ENCODE measurements around the gene MTCP1. TPM values are rescaled to one million over a fixed set of nuclear protein-coding genes. Genes with fewer than 3 reads are reported as not detected.

MTCP1 gene
- total RNA-seq, 1 experiment from 2014 or later: 49.5 TPM

GRCh38 chrX:155026727-155027508 is 44.0 kb downstream of the MTCP1 start, which contains the start of gene FUNDC2:
FUNDC2 (plus strand) TSS chrX:155026844; CDS start chrX:155026939, 95 bp downstream.
- H2AFZ ChIP-seq: peak within 1 kb of the TSS; percentile 83
- POLR2A ChIA-PET (ENCODE audit: unreplicated experiment): interaction anchor here (0.5 to 0.9 kb wide), 7 partner anchors 10 to 507 kb away, joined by 3 to 33 read pairs (median 7); no protein-coding TSS in a partner anchor
- TF ChIP-seq EZH2 (IDR thresholded peaks at IDR 0.05; ENCODE audit: low read depth): no peak
- no peak for TF ChIP-seq CTCF (conservative IDR thresholded peaks at IDR 0.05)
- no peaks in the 10 kb centered on the region for H4K20me1 ChIP-seq (ENCODE audit: insufficient read depth)
- H3K9me2 ChIP-seq (ENCODE audit: insufficient read depth): no peaks in the 10 kb centered on the region
- TSS peak; percentile 72 for BruUV-seq (replicated peaks)
- peaks cover 34% of the 10 kb centered on the region for H3K79me2 ChIP-seq (ENCODE audit: low read depth)
- intact Hi-C loops (cut with micrococcal nuclease; ENCODE audit: unreplicated experiment): loop anchor here (1.0 to 10.0 kb wide), 4 partner anchors 44 to 854 kb away; partner anchors contain the start of genes BRCC3, CMC4, EMD and FLNA
- H3K27ac ChIP-seq: peak within 1 kb of the TSS; percentile 96
- no peaks in the 10 kb centered on the region for H3K9me3 ChIP-seq (ENCODE audit: insufficient read depth, low read depth)
- peaks cover 16% of the 10 kb centered on the region for H3F3A ChIP-seq (ENCODE audit: insufficient read depth, low read depth)
- CTCF ChIA-PET: interaction anchor here (0.5 to 1.0 kb wide), 3 partner anchors 17 to 284 kb away, joined by 3 to 13 read pairs (median 3); no protein-coding TSS in a partner anchor
- peak within 1 kb of the TSS; percentile 87 for H3K4me2 ChIP-seq
- peak; percentile 57 to 98 for DNase-seq
- peak within 1 kb of the TSS; percentile 94 for H3K4me3 ChIP-seq
- H3K27me3 ChIP-seq (ENCODE audit: insufficient read depth, low read depth): no peaks in the 10 kb centered on the region
- H3K4me1 ChIP-seq (replicated peaks; ENCODE audit: insufficient read depth): peaks cover 13% of the 10 kb centered on the region
- no peaks in the 10 kb centered on the region for H3K36me3 ChIP-seq (ENCODE audit: low read depth)

GRCh38 chrX:155026420-155026726 is 44.6 kb downstream of the MTCP1 start:
- peak overlapping the region; percentile 81 for H3K4me2 ChIP-seq
- H3K27me3 ChIP-seq (ENCODE audit: insufficient read depth, low read depth): no peaks in the 10 kb centered on the region
- TF ChIP-seq EZH2 (IDR thresholded peaks at IDR 0.05; ENCODE audit: low read depth) (no peak), CTCF (conservative IDR thresholded peaks at IDR 0.05) (no peak)
- peak in 1 of 2 experiments; percentile 87 for DNase-seq
- peaks cover 13% of the 10 kb centered on the region for H3K4me1 ChIP-seq (replicated peaks; ENCODE audit: insufficient read depth)
- no peaks in the 10 kb centered on the region for H3K36me3 ChIP-seq (ENCODE audit: low read depth)
- intact Hi-C loops (cut with micrococcal nuclease; ENCODE audit: unreplicated experiment): loop anchor here (2.0 to 10.0 kb wide), 3 partner anchors 44 to 854 kb away; partner anchors contain the start of genes BRCC3, CMC4, EMD and FLNA
- BruUV-seq (replicated peaks): no TSS peak
- peaks cover 31% of the 10 kb centered on the region for H3K79me2 ChIP-seq (ENCODE audit: low read depth)
- no peaks in the 10 kb centered on the region for H4K20me1 ChIP-seq (ENCODE audit: insufficient read depth)
- POLR2A ChIA-PET (ENCODE audit: unreplicated experiment): interaction anchor here (0.6 to 0.9 kb wide), 5 partner anchors 19 to 506 kb away, joined by 5 to 33 read pairs (median 9); no protein-coding TSS in a partner anchor
- peak overlapping the region; percentile 67; the same call in 1 of the 2 replicates for H2AFZ ChIP-seq
- no peaks in the 10 kb centered on the region for H3K9me3 ChIP-seq (ENCODE audit: insufficient read depth, low read depth)
- H3F3A ChIP-seq (ENCODE audit: insufficient read depth, low read depth): peaks cover 16% of the 10 kb centered on the region
- no peaks in the 10 kb centered on the region for H3K9me2 ChIP-seq (ENCODE audit: insufficient read depth)
- H3K4me3 ChIP-seq: peak overlapping the region; percentile 94; the same call in 1 of the 2 replicates
- peak overlapping the region; percentile 96 for H3K27ac ChIP-seq
- CTCF ChIA-PET: interaction anchor here (0.7 to 1.0 kb wide), 2 partner anchors 109 to 283 kb away, joined by 3 read pairs; no protein-coding TSS in a partner anchor

GRCh38 chrX:155023907-155024833 is 46.8 kb downstream of the MTCP1 start:
- Histone ChIP-seq H3K27ac (no peak overlapping the region), H3K4me2 (no peak overlapping the region), H3K9me3 (ENCODE audit: insufficient read depth, low read depth) (no peaks in the 10 kb centered on the region), H3F3A (ENCODE audit: insufficient read depth, low read depth) (peaks cover 16% of the 10 kb centered on the region), H3K36me3 (ENCODE audit: low read depth) (no peaks in the 10 kb centered on the region), H3K9me2 (ENCODE audit: insufficient read depth) (no peaks in the 10 kb centered on the region), H3K79me2 (ENCODE audit: low read depth) (peaks cover 15% of the 10 kb centered on the region), H4K20me1 (ENCODE audit: insufficient read depth) (no peaks in the 10 kb centered on the region), H2AFZ (no peak overlapping the region), H3K27me3 (ENCODE audit: insufficient read depth, low read depth) (no peaks in the 10 kb centered on the region), H3K4me3 (no peak overlapping the region), H3K4me1 (replicated peaks; ENCODE audit: insufficient read depth) (peaks cover 13% of the 10 kb centered on the region)
- POLR2A ChIA-PET (ENCODE audit: unreplicated experiment): interaction anchor here (0.7 kb wide), 1 partner anchor 534 kb away, joined by 14 read pairs; no protein-coding TSS in a partner anchor
- BruUV-seq (replicated peaks): no TSS peak
- CTCF ChIA-PET: no interaction called here
- no peak for TF ChIP-seq CTCF (conservative IDR thresholded peaks at IDR 0.05)
- no peak for TF ChIP-seq EZH2 (IDR thresholded peaks at IDR 0.05; ENCODE audit: low read depth)
- DNase-seq: no peak
- intact Hi-C loops (cut with micrococcal nuclease; ENCODE audit: unreplicated experiment): loop anchor here (10.0 kb wide), 1 partner anchor 649 kb away; the partner anchor contains the start of genes EMD and FLNA
